GM21717 (cell line): ENCODE results near the gene E2F2.

Experiments used
- ATAC-seq: cut with Tn5 transposase; IDR thresholded peaks from one replicate; pipeline ENCODE4 v1.9.1; 2021; ENCODE audit warnings: mild to moderate bottlenecking, moderate library complexity; ENCODE audit not compliant: unreplicated experiment

E2F2 gene

DNA sequence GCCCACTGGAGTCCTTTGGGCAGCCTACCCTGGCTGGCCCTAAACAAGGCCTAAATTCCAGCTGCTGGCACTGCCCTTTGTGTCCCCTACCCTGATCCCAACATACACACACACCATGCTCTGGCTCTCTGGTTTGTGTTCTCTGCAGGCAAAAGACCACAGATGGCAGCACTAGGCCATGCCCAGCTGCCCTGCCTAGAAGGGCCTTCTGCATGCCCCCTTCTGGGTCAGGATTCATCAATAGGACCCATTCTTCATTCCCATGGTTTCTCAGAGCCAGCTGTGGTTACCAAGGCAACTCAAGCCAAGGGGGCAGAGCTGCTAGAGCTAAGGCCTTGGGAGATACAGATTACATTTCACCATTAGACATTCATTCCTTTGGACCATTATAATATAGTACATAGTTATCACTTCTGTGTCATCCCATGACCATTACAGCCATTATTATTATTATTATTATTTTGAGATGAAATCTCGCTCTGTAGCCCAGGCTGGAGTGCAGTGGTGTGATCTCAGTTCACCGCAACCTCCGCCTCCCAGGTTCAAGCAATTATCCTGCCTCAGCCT is 64.5 kb downstream of the E2F2 start:
- no peak for ATAC-seq

GRCh38 chr1:23463286-23463685 is 67.7 kb downstream of the E2F2 start:
- ATAC-seq, result no peak

DNA sequence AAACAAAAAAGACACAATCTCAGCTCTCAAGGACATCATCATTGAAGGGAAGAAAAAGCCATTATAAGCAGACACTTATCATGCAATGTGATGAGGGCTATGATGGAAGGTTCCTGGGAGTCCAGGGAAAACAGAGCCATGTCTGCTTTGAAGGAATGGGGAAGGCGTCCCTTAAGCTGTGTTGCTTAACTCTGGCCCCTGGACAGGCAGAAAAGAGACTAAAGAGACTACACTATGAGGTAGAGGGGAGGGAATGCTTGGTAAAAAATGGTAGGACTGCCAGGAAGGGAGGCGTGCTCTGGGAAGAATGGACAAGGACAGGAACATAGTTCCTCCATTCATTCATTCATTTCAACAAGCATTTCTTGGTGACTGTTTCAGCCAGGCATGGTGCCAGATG is 68.3 kb downstream of the E2F2 start:
- ATAC-seq, result no peak

- no peak for ATAC-seq
Observed at GRCh38 chr1:23461050-23461449, 70.0 kb downstream of the E2F2 start.

DNA sequence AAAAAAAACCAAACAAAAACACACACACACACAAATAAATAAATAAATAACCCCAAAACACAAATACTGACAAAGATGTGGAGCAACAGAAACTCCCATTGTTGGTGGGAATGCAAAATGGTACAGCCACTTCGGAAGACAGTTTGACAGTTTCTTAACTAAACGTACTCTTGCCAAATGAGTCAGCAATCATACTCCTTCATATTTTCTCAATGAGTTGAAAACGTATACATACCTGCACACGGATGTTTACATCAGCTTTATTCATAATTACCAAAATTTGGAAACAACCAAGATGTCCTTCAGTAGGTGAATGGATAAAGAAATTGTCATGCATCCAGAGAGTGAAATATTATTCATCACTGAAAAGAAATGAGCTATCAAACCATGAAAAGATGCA is 70.5 kb downstream of the E2F2 start:
- ATAC-seq, result no peak

DNA sequence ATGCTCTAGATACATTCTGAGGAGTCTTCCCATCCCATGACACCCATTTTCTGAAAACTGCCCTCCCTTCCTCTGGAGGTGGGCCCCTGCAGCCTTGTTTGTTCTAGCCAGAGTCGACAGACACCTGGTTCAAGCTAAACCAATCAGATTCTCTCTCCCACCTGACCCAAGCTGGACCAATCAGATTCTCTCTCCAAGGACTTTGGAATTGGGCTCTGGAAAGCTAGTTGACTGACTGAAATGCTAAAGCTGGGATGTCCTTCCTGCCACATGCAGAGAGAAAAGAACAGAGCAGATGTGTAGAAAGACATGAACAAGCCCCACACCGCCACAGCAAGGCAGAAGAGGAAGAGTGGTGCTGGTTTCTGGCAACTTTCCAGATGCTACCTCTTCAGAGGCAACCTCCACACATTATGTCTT is 71.7 kb downstream of the E2F2 start:
- ATAC-seq, result no peak
